Measurements from ENCODE around the gene ZNF367.

DNA sequence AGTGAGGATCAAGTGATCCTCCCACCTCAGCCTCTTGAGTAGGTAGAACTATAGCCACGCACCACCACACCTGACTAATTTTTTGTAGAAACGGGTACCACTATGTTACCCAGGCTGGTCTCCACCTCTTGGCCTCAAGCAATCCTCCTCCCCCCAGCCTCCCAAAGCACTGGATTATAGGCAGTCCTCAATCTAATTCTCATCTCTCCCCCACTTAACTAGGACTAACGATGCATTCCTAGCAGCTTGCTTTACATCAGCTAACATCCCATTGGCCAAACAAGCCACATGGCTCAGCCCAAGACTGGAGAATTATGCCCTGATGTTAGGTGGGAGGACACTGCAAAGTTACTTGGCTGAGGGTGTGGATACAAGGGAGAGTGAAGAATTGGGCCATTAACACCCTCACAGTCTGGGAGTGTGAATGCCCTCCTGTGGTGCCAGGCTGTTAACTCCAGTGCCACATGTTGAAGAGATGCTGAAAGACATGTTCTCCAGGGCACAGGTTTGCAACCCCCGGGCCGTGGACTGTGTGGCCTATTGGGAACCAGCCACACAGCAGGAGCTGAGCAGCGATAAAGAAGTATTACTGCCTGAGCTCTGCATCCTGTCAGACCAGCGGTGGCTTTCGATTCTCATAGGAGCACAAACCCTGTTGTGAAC, 5.3 kb upstream of the ZNF367 start:
- TF ChIP-seq YY1 (IDR thresholded peaks at IDR 0.05; ENCODE audit: insufficient read depth, insufficient read length) (no peak), SUZ12 (IDR thresholded peaks at IDR 0.05; ENCODE audit: extremely low read depth, insufficient read depth, insufficient read length) (no peak)
